ENCODE data around the gene BTBD7. TPM values are rescaled to one million over a fixed set of nuclear protein-coding genes. Genes with fewer than 3 reads are reported as not detected.
A peak's percentile ranks its signal among the peaks of the same experiment; 100 is the strongest.
"Not testable (repeated sequence)": the region's sequence is repeated elsewhere in the genome, so short reads cannot be mapped to it uniquely, and the experiment has no call there.

The BTBD7 gene
- total and polyA plus RNA-seq, 4 donors, result 19.1 to 41.8 (median 24.8) TPM

DNA sequence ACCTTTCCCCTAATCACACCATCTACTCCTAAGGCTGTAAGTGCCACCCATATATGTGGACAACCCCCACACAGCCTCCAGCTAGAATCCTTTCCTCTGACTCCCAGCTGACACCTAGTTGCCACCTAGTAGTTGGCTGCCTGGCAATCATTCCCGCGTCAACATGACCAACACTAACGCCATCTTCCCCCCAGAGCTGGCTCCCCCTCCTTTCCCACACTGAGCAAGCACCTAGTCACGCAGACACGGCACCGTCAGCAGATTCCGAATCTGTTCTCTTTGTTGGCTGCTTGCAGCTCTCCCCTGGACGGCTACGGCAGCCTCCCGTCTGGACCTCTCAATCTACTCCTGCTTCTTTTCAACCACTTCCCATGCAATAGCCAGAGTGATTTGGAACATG lies 98.0 kb downstream of the BTBD7 start:
- WGBS (ENCODE audit: insufficient coverage), result 59% methylated on average over 10 of the region's 10 CpGs
- Histone ChIP-seq H3K27ac (ENCODE audit: low read depth, low read length) (no peak overlapping the region), H3K4me1 (ENCODE audit: control insufficient read depth, insufficient read depth, low read length) (peaks cover 18% of the 10 kb centered on the region), H3K27me3 (ENCODE audit: control insufficient read depth, insufficient read depth, low read length) (peaks cover 2% of the 10 kb centered on the region), H3K4me3 (ENCODE audit: low read depth, low read length) (no peak overlapping the region), H3K36me3 (ENCODE audit: control insufficient read depth, insufficient read depth, low read length) (peaks cover 4% of the 10 kb centered on the region), H3K9me3 (ENCODE audit: control insufficient read depth, insufficient read depth, low read length) (no peaks in the 10 kb centered on the region)
- DNase-seq (ENCODE audit: low read depth in 4 of 6, low spot score in 6 of 6), result no peak

DNA sequence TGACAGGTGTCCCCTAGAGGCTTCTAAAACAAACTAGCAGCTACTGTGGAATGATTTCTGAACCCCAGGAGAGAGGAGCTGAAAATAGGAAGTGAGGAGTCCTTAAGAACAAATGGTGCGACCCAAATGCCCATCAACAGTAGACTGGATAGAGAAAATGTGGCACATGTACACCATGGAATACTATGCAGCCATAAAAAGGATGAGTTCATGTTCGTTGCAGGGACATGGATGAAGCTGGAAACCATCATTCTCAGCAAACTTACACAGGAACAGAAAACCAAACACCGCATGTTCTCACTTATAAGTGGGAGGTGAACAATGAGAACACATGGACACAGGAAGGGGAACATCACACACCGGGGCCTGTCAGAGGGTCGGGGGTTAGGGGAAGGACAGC lies 99.8 kb downstream of the BTBD7 start:
- peaks cover 18% of the 10 kb centered on the region for H3K4me1 ChIP-seq (ENCODE audit: control insufficient read depth, insufficient read depth, low read length)
- not testable (repeated sequence) for H3K27ac ChIP-seq (ENCODE audit: low read depth, low read length); H3K4me3 ChIP-seq (ENCODE audit: low read depth, low read length); H3K9me3 ChIP-seq (ENCODE audit: control insufficient read depth, insufficient read depth, low read length); H3K36me3 ChIP-seq (ENCODE audit: control insufficient read depth, insufficient read depth, low read length); DNase-seq (ENCODE audit: low read depth in 4 of 6, low spot score in 6 of 6); H3K27me3 ChIP-seq (ENCODE audit: control insufficient read depth, insufficient read depth, low read length)
- WGBS (ENCODE audit: insufficient coverage), result 81% methylated on average over 3 of the region's 5 CpGs

DNA sequence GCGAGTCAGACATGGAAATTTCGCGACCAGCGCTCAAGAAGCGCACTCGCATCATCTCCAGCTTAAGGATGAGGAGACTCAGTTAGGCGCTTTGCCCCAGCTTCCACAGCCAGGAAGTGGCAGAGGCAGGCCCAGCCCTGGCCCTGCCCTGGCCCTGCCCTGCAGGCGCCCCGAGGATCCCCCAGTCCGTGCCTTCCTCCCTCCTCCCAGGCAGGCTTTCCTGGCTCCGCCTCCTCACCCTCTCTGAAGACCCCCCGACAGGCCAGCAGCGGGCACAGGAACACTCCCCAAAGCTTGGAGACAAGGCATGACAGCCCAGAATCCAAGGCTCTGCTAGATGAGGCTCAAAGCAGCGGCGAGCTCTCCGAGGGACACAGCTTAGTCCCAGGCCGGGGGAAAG lies 100.7 kb downstream of the BTBD7 start:
- peaks cover 18% of the 10 kb centered on the region for H3K4me1 ChIP-seq (ENCODE audit: control insufficient read depth, insufficient read depth, low read length)
- H3K27me3 ChIP-seq (ENCODE audit: control insufficient read depth, insufficient read depth, low read length), result peaks cover 2% of the 10 kb centered on the region
- 68% methylated on average over 17 of the region's 17 CpGs for WGBS (ENCODE audit: insufficient coverage)
- no peak overlapping the region for H3K27ac ChIP-seq (ENCODE audit: low read depth, low read length)
- no peaks in the 10 kb centered on the region for H3K9me3 ChIP-seq (ENCODE audit: control insufficient read depth, insufficient read depth, low read length)
- no peak for DNase-seq (ENCODE audit: low read depth in 4 of 6, low spot score in 6 of 6)
- peak overlapping the region; percentile 45 for H3K4me3 ChIP-seq (ENCODE audit: low read depth, low read length)
- peaks cover 13% of the 10 kb centered on the region for H3K36me3 ChIP-seq (ENCODE audit: control insufficient read depth, insufficient read depth, low read length)

DNA sequence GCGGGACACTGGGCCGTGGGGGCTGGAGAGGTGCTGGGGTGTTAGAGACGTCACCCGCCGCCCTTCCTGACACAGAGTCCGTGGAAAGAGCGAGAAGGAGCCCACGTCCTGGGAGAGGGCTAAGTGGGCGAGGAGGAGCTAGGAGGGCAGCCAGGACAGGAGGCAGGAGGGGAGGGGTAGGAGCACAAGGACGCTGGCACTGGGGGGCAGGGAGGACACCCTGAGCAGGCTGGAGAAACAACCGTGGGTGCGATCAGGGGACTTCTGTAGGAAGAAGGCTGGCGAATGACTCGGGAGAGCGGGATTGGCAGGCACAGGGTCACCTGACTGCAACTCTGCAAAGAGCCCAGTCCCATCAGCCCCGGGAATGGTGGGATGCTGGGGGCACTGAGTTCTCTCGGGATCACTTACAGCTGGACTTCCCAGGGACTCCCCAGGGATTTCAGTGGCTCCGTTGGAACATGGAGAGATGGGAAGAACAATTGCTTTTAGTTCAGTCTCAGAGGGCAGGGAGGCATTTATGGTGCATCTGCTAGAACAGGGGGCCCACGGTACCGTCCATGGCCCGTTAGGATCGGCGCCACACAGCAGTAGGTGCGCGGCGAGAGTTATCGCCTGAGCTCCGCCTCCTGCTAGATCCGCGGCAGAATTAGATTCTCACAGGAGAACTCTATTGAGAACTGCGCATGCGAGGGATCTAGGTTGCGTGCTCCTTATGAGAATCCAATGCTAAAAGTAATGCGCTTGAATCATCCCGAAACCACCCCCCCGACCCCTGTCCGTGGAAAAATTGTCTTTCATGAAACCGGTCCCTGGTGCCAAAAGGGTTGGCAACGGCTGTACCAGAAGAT lies 101.5 kb downstream of the BTBD7 start:
- peaks cover 21% of the 10 kb centered on the region for H3K36me3 ChIP-seq (ENCODE audit: control insufficient read depth, insufficient read depth, low read length)
- 41% methylated on average over 37 of the region's 39 CpGs for whole genome bisulfite sequencing (ENCODE audit: insufficient coverage)
- H3K9me3 ChIP-seq (ENCODE audit: control insufficient read depth, insufficient read depth, low read length), result no peaks in the 10 kb centered on the region
- no peak overlapping the region for H3K27ac ChIP-seq (ENCODE audit: low read depth, low read length)
- H3K4me1 ChIP-seq (ENCODE audit: control insufficient read depth, insufficient read depth, low read length), result peaks cover 18% of the 10 kb centered on the region
- peaks cover 2% of the 10 kb centered on the region for H3K27me3 ChIP-seq (ENCODE audit: control insufficient read depth, insufficient read depth, low read length)
- DNase-seq (ENCODE audit: low read depth in 4 of 6, low spot score in 6 of 6), result peak in 3 of 6 donors; percentile 31 to 78 (median 42)
- peak overlapping the region; percentile 45 for H3K4me3 ChIP-seq (ENCODE audit: low read depth, low read length)

DNA sequence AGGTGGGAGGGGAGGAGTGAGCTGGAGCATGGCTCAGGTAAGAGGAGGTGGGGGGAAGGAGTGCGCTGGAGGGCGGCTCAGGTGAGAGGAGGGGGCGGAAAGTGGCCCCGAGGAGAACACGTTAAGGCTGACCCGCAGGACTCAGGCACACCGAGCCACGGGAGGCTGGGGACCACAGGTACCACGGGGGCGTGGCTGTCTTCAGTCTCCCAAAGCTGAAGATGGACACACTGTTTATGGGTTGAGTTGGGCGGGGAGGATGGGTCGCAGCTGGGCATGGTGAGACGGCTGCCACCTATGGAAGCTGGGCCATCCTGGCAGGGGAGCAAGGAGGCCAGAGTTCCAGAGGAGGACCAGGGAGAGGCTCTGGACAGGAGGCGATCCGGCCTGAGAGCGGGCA lies 102.3 kb downstream of the BTBD7 start:
- Histone ChIP-seq H3K27me3 (ENCODE audit: control insufficient read depth, insufficient read depth, low read length) (peaks cover 2% of the 10 kb centered on the region), H3K4me1 (ENCODE audit: control insufficient read depth, insufficient read depth, low read length) (peaks cover 18% of the 10 kb centered on the region), H3K9me3 (ENCODE audit: control insufficient read depth, insufficient read depth, low read length) (no peaks in the 10 kb centered on the region), H3K4me3 (ENCODE audit: low read depth, low read length) (no peak overlapping the region), H3K36me3 (ENCODE audit: control insufficient read depth, insufficient read depth, low read length) (peaks cover 24% of the 10 kb centered on the region), H3K27ac (ENCODE audit: low read depth, low read length) (no peak overlapping the region)
- 97% methylated on average over 15 of the region's 16 CpGs for WGBS (ENCODE audit: insufficient coverage)
- DNase-seq (ENCODE audit: low read depth in 4 of 6, low spot score in 6 of 6), result no peak

DNA sequence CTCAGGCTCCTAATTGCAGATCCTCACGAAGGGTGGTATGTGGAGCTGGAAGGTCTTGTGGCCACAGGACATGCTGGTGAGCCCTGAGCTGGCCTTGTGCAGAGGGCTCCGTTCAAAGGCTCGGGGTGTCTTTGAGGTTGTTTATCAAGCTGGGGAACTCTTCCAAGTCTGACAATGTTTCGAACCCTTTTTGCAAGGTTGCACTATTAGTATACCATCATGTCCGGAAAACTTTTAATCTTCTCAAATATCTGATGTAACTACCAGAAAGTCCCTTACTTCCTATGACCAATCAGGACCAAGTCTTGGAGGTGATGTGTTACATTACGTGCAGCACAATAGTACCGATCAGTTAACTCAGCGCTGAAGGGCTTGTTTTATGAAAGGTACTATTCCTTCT lies 104.3 kb downstream of the BTBD7 start:
- H3K4me1 ChIP-seq (ENCODE audit: control insufficient read depth, insufficient read depth, low read length), result peaks cover 18% of the 10 kb centered on the region
- H3K36me3 ChIP-seq (ENCODE audit: control insufficient read depth, insufficient read depth, low read length), result peaks cover 39% of the 10 kb centered on the region
- WGBS (ENCODE audit: insufficient coverage), result 81% methylated on average over 3 of the region's 8 CpGs
- peaks cover 2% of the 10 kb centered on the region for H3K27me3 ChIP-seq (ENCODE audit: control insufficient read depth, insufficient read depth, low read length)
- DNase-seq (ENCODE audit: low read depth in 4 of 6, low spot score in 6 of 6), result no peak
- no peak overlapping the region for H3K4me3 ChIP-seq (ENCODE audit: low read depth, low read length)
- H3K27ac ChIP-seq (ENCODE audit: low read depth, low read length), result no peak overlapping the region
- no peaks in the 10 kb centered on the region for H3K9me3 ChIP-seq (ENCODE audit: control insufficient read depth, insufficient read depth, low read length)

DNA sequence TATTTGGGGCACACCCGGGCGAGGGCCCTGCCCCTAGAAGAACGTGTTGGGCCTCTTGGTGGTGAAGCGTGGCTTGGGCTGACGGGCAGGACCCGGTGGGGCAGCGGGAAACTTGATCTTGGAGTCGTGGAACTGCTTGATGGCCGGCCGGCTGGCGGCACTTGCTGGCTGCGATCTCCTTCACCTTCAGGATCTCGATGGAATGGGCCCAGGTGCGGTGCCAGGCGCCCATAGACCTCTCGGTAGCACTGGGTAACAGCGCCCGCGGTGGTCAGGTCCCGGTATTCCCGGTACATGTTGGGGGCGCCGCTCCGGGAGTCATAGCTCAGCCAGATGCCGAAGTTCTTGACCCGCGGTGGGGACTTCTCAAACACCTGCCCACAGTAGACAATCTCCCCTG lies 109.3 kb downstream of the BTBD7 start:
- 98% methylated on average over 27 of the region's 27 CpGs for WGBS (ENCODE audit: insufficient coverage)
- H3K4me1 ChIP-seq (ENCODE audit: control insufficient read depth, insufficient read depth, low read length), result no peaks in the 10 kb centered on the region
- no peaks in the 10 kb centered on the region for H3K27me3 ChIP-seq (ENCODE audit: control insufficient read depth, insufficient read depth, low read length)
- H3K4me3 ChIP-seq (ENCODE audit: low read depth, low read length), result no peak overlapping the region
- DNase-seq (ENCODE audit: low read depth in 4 of 6, low spot score in 6 of 6), result no peak
- H3K27ac ChIP-seq (ENCODE audit: low read depth, low read length), result no peak overlapping the region
- H3K9me3 ChIP-seq (ENCODE audit: control insufficient read depth, insufficient read depth, low read length), result no peaks in the 10 kb centered on the region
- peaks cover 61% of the 10 kb centered on the region for H3K36me3 ChIP-seq (ENCODE audit: control insufficient read depth, insufficient read depth, low read length)

DNA sequence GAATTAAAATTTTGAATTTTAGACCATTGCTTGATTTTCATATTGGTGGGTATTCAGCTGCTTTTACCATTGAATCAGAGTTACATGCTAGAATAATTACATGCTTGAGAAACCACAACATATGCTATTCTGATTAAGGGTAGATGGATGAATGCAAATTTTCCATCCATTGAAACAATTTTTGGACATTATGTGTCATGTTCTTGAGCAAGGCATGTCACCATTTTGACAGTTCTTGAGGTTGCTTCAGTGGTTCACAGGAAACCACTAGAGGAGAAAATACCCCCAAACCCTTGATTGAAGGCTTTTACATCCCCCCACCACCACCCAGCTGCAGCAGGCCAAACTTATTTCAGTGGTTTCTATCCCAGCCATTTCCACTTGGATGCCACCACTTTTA lies 112.3 kb downstream of the BTBD7 start:
- no peak for DNase-seq (ENCODE audit: low read depth in 4 of 6, low spot score in 6 of 6)
- H3K36me3 ChIP-seq (ENCODE audit: control insufficient read depth, insufficient read depth, low read length), result peaks cover 64% of the 10 kb centered on the region
- H3K27me3 ChIP-seq (ENCODE audit: control insufficient read depth, insufficient read depth, low read length), result no peaks in the 10 kb centered on the region

DNA sequence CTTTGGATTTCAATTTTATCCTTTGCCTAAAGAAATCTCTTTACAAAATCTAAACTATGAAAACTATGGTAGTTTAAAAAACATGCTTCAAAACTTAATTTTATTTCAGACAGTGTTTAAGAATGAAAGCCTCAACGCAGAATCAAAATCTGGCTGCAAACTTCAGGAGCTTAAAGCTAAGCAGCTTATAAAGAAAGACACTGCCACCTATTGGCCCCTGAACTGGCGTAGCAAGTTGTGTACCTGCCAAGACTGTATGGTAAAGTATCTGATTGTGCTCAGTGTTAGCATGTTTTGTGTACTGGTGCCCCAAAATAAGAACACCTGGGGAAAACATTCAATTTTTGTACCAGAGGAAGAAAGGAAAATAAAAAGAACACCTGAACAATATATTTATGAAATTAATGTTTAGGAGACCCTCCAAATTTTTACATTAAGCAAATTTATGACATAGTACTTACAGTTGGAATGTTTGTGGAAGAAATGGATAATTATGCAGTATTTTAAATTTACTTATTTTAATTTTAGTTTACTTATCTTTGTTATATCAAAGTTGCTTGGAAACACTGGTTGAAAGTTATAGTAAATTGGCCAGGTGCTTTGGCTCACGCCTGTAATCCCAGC lies 113.6 kb downstream of the BTBD7 start:
- Histone ChIP-seq H3K4me1 (ENCODE audit: control insufficient read depth, insufficient read depth, low read length) (no peaks in the 10 kb centered on the region), H3K9me3 (ENCODE audit: control insufficient read depth, insufficient read depth, low read length) (no peaks in the 10 kb centered on the region), H3K4me3 (ENCODE audit: low read depth, low read length) (no peak overlapping the region), H3K27ac (ENCODE audit: low read depth, low read length) (no peak overlapping the region), H3K36me3 (ENCODE audit: control insufficient read depth, insufficient read depth, low read length) (peaks cover 61% of the 10 kb centered on the region), H3K27me3 (ENCODE audit: control insufficient read depth, insufficient read depth, low read length) (no peaks in the 10 kb centered on the region)
- WGBS (ENCODE audit: insufficient coverage), result 100% methylated on average over 1 of the region's 3 CpGs
- DNase-seq (ENCODE audit: low read depth in 4 of 6, low spot score in 6 of 6), result peak in 4 of 6 donors; percentile 7 to 91 (median 55)

More for the DNA sequence above, 112.3 kb downstream of the BTBD7 start:
- Histone ChIP-seq H3K4me1 (ENCODE audit: control insufficient read depth, insufficient read depth, low read length) (no peaks in the 10 kb centered on the region), H3K9me3 (ENCODE audit: control insufficient read depth, insufficient read depth, low read length) (no peaks in the 10 kb centered on the region), H3K27ac (ENCODE audit: low read depth, low read length) (no peak overlapping the region), H3K4me3 (ENCODE audit: low read depth, low read length) (no peak overlapping the region)

DNA sequence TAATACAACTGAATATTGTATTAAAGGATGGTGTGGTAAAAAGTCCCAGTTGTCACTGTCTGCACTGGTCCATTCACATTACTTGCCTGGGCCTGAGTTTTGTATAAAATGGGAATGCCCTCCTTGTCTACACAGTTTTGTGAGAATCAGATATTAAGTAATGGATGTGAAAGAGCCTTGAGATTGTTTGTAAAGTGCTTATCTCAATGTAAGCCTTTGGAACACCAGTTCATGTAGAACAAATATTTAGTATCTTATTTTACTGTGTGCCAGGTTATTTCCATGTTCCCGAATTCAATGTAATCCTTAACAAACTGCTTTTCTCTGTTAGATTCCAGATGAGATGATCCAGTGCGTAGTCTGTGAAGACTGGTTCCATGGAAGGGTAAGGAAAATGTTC lies 118.2 kb downstream of the BTBD7 start:
- H3K27me3 ChIP-seq (ENCODE audit: control insufficient read depth, insufficient read depth, low read length), result no peaks in the 10 kb centered on the region
- WGBS (ENCODE audit: insufficient coverage), result no CpG with 5 or more reads among the region's 2 CpGs

More for the DNA sequence above, 118.2 kb downstream of the BTBD7 start:
- no peak for DNase-seq (ENCODE audit: low read depth in 4 of 6, low spot score in 6 of 6)
- no peaks in the 10 kb centered on the region for H3K4me1 ChIP-seq (ENCODE audit: control insufficient read depth, insufficient read depth, low read length)
- H3K9me3 ChIP-seq (ENCODE audit: control insufficient read depth, insufficient read depth, low read length), result no peaks in the 10 kb centered on the region
- peaks cover 50% of the 10 kb centered on the region for H3K36me3 ChIP-seq (ENCODE audit: control insufficient read depth, insufficient read depth, low read length)
- no peak overlapping the region for H3K4me3 ChIP-seq (ENCODE audit: low read depth, low read length)
- H3K27ac ChIP-seq (ENCODE audit: low read depth, low read length), result no peak overlapping the region
